Esophagus muscularis mucosa (tissue), 4 donors: ENCODE data around the gene RALA. TPM values are rescaled to one million over a fixed set of nuclear protein-coding genes. Genes with fewer than 3 reads are reported as not detected.
"Not testable (repeated sequence)": the region's sequence is repeated elsewhere in the genome, so short reads cannot be mapped to it uniquely, and the experiment has no call there.

Experiments used
- DNase-seq: peaks from one replicate; pipeline ENCODE4 v3.0.0-alpha.2; 2017; ENCODE audit errors: extremely low spot score
- H3K27ac ChIP-seq, 4 donors: fragments of 200-600 bp; sonication (generic); replicated peaks in 1 of 4; 1 replicate in 3 of 4; 2 replicates in 1 of 4; pipeline ENCODE4 v1.5.1; 2016 to 2019; ENCODE audit warnings: mild to moderate bottlenecking in 1 of 4
- H3K27me3 ChIP-seq, 4 donors: fragments of 200-600 bp; sonication (generic); one replicate each; pipeline versions ENCODE4 v1.5.1 to v1.6.0; 2016 to 2019
- H3K36me3 ChIP-seq, 4 donors: fragments of 200-600 bp; sonication (generic); one replicate each; pipeline ENCODE4 v1.5.1; 2016 to 2019
- H3K4me1 ChIP-seq, 4 donors: fragments of 200-600 bp; sonication (generic); one replicate each; pipeline ENCODE4 v1.5.1; 2016 to 2019
- H3K4me3 ChIP-seq, 4 donors: fragments of 200-600 bp; sonication (generic); 1 replicate in 2 of 4; 2 replicates in 2 of 4; pipeline ENCODE4 v1.5.1; 2016 to 2019; ENCODE audit warnings: mild to moderate bottlenecking in 4 of 4, moderate library complexity in 1 of 4
- H3K9me3 ChIP-seq, 4 donors: fragments of 200-600 bp; sonication (generic); 1 replicate in 3 of 4; 2 replicates in 1 of 4; pipeline ENCODE4 v1.5.1; 2016 to 2019
- CTCF ChIP-seq, 3 experiments: fragments of 200-600 bp in 2 of 3; fragments of 450-650 bp in 1 of 3; sonication (generic) in 2 of 3; IDR thresholded peaks; one replicate each; pipeline ENCODE4 v1.5.1; 2017 to 2019; ENCODE audit warnings: antibody characterized with exemption in 3 of 3, mild to moderate bottlenecking in 2 of 3, moderate library complexity in 1 of 3
- EP300 ChIP-seq: sonication (generic); formaldehyde crosslinking; IDR thresholded peaks from one replicate; pipeline ENCODE4 v1.6.1; 2017; ENCODE audit warnings: antibody characterized with exemption
- POLR2A ChIP-seq: fragments of 450-650 bp; IDR thresholded peaks from one replicate; pipeline ENCODE4 v1.6.1; 2017; ENCODE audit warnings: antibody characterized with exemption, moderate library complexity, mild to moderate bottlenecking, low read depth
- POLR2AphosphoS5 ChIP-seq, 2 donors: sonication (generic); formaldehyde crosslinking; IDR thresholded peaks; one replicate each; pipeline ENCODE4 v1.6.1; 2017; ENCODE audit warnings: antibody characterized with exemption in 2 of 2
- WGBS: methylation state at CpG from one replicate; pipeline ENCODE4 v1.1.5; 2018; 5-methylcytosine and 5-hydroxymethylcytosine counted together
- intact Hi-C: fragments of 100-400 bp; cut with DNase I; formaldehyde crosslinking; loops from one replicate; pipeline ENCODE4 v1.15.1; 2023
- total RNA-seq, 4 donors: library from RNA; depleted of rRNA; stranded (reverse); fragments of >200 nt; gene quantifications; one replicate each; pipeline versions ENCODE4 v1.1.0 to v1.2.1, GENCODE V29; 2016

RALA gene
- total RNA-seq, 4 donors from 2014 or later = 12.3 to 25.1 (median 19.6) TPM

GRCh38 chr7:39678930-39679709 is 55.7 kb downstream of the RALA start:
- no peaks in the 10 kb centered on the region for H3K36me3 ChIP-seq
- peaks cover 33 to 42% (median 39%) of the 10 kb centered on the region in 4 donors for H3K4me1 ChIP-seq
- intact Hi-C loops = no loop called here
- no peak for DNase-seq
- no peaks in the 10 kb centered on the region for H3K9me3 ChIP-seq
- 82% methylated on average over 6 of the region's 6 CpGs for WGBS
- H3K4me3 ChIP-seq = no peak overlapping the region
- TF ChIP-seq EP300 (no peak), POLR2A (no peak), POLR2AphosphoS5 (IDR thresholded peaks at IDR 0.05) (no peak), CTCF (IDR thresholded peaks at IDR 0.05) (no peak)
- H3K27ac ChIP-seq = no peak overlapping the region
- H3K27me3 ChIP-seq = no peaks in the 10 kb centered on the region

GRCh38 chr7:39679874-39680273 is 56.5 kb downstream of the RALA start:
- H3K9me3 ChIP-seq, DNase-seq, H3K27ac ChIP-seq, H3K27me3 ChIP-seq, H3K4me3 ChIP-seq, H3K36me3 ChIP-seq, intact Hi-C loops: not testable (repeated sequence)
- WGBS = 97% methylated on average over 9 of the region's 9 CpGs
- H3K4me1 ChIP-seq = peaks cover 32 to 42% (median 36%) of the 10 kb centered on the region in 4 donors

- Histone ChIP-seq H3K9me3 (no peaks in the 10 kb centered on the region), H3K27ac (no peak overlapping the region), H3K4me3 (no peak overlapping the region), H3K4me1 (peaks cover 30 to 37% (median 32%) of the 10 kb centered on the region in 4 donors), H3K27me3 (no peaks in the 10 kb centered on the region), H3K36me3 (no peaks in the 10 kb centered on the region)
- no peak for DNase-seq
- TF ChIP-seq POLR2AphosphoS5 (IDR thresholded peaks at IDR 0.05) (no peak), POLR2A (no peak), EP300 (no peak), CTCF (IDR thresholded peaks at IDR 0.05) (no peak)
- 51% methylated on average over 3 of the region's 3 CpGs for WGBS
- intact Hi-C loops = no loop called here
These were observed 58.6 kb downstream of the RALA start for GRCh38 chr7:39681887-39682441.

GRCh38 chr7:39683216-39683845 is 60.0 kb downstream of the RALA start:
- TF ChIP-seq CTCF (IDR thresholded peaks at IDR 0.05) (no peak), EP300 (no peak), POLR2AphosphoS5 (IDR thresholded peaks at IDR 0.05) (no peak), POLR2A (no peak)
- intact Hi-C loops = no loop called here
- Histone ChIP-seq H3K9me3 (no peaks in the 10 kb centered on the region), H3K4me3 (no peak overlapping the region), H3K36me3 (peaks cover 0 to 6% (median 2%) of the 10 kb centered on the region in 4 donors), H3K4me1 (peaks cover 30 to 37% (median 32%) of the 10 kb centered on the region in 4 donors), H3K27ac (peak overlapping the region in 1 of 4 donors; percentile 37), H3K27me3 (no peaks in the 10 kb centered on the region)
- 56% methylated on average over 2 of the region's 2 CpGs for WGBS
- no peak for DNase-seq

- Histone ChIP-seq H3K4me3 (no peak overlapping the region), H3K9me3 (no peaks in the 10 kb centered on the region), H3K27me3 (no peaks in the 10 kb centered on the region), H3K4me1 (peaks cover 29 to 34% (median 31%) of the 10 kb centered on the region in 4 donors), H3K36me3 (peaks cover 0 to 24% (median 12%) of the 10 kb centered on the region in 4 donors), H3K27ac (no peak overlapping the region)
- no peak for TF ChIP-seq CTCF (IDR thresholded peaks at IDR 0.05)
- no peak for TF ChIP-seq POLR2A
- TF ChIP-seq POLR2AphosphoS5 (IDR thresholded peaks at IDR 0.05) = no peak
- TF ChIP-seq EP300 = no peak
- intact Hi-C loops = no loop called here
- WGBS = 90% methylated on average over 3 of the region's 3 CpGs
- no peak for DNase-seq
These were observed 63.0 kb downstream of the RALA start for GRCh38 chr7:39686261-39686924.
